AG04450 (cell line): ENCODE measurements around the gene PAX6. TPM values are rescaled to one million over a fixed set of nuclear protein-coding genes. Genes with fewer than 3 reads are reported as not detected.

Experiments
- CTCF ChIA-PET: fragments of 300-600, 350-600 bp; formaldehyde crosslinking; extraction: SDS; loops from one replicate; lab custom pipeline; 2022; ENCODE audit warnings: antibody characterized with exemption, inconsistent platforms; lab: Charles Lee
- POLR2A ChIA-PET: fragments of 350-600 bp; formaldehyde crosslinking; extraction: SDS; loops from one replicate; lab custom pipeline; 2021; ENCODE audit warnings: antibody characterized with exemption, inconsistent platforms; lab: Yijun Ruan, JAX
- DNase-seq: peaks from one replicate; pipeline ENCODE4 v3.0.0-alpha.2; 2011; ENCODE audit warnings: low read depth, low spot score
- H3K27ac ChIP-seq: one replicate; pipeline ENCODE4 v1.5.1; 2012; ENCODE audit warnings: low read depth, low read length, control low read depth
- H3K27me3 ChIP-seq: one replicate; pipeline ENCODE4 v1.6.0; 2012; ENCODE audit warnings: low read length; ENCODE audit not compliant: control insufficient read depth, insufficient read depth
- H3K4me3 ChIP-seq: 2 replicates; pipeline ENCODE4 v1.5.1; 2011; ENCODE audit warnings: mild to moderate bottlenecking, low read depth, low read length, control low read depth
- H3K9me3 ChIP-seq: 2 replicates; pipeline ENCODE4 v1.5.1; 2012; ENCODE audit warnings: low read length; ENCODE audit not compliant: control insufficient read depth, insufficient read depth
- polyA plus RNA-seq: library from polyadenylated mRNA; depleted of rRNA; stranded (reverse); fragments of >200 nt; gene quantifications from 2 replicates; pipeline ENCODE4 v1.2.3, GENCODE V29; 2011
- TF ChIP-seq, protein P1 (sequence below): IDR thresholded peaks from 2 replicates; pipeline ENCODE4 v1.5.1; 2011; ENCODE audit warnings: low read depth, low read length, control low read depth, inconsistent platforms

Gene PAX6
- polyA plus RNA-seq, 1 experiment, result not detected

DNA sequence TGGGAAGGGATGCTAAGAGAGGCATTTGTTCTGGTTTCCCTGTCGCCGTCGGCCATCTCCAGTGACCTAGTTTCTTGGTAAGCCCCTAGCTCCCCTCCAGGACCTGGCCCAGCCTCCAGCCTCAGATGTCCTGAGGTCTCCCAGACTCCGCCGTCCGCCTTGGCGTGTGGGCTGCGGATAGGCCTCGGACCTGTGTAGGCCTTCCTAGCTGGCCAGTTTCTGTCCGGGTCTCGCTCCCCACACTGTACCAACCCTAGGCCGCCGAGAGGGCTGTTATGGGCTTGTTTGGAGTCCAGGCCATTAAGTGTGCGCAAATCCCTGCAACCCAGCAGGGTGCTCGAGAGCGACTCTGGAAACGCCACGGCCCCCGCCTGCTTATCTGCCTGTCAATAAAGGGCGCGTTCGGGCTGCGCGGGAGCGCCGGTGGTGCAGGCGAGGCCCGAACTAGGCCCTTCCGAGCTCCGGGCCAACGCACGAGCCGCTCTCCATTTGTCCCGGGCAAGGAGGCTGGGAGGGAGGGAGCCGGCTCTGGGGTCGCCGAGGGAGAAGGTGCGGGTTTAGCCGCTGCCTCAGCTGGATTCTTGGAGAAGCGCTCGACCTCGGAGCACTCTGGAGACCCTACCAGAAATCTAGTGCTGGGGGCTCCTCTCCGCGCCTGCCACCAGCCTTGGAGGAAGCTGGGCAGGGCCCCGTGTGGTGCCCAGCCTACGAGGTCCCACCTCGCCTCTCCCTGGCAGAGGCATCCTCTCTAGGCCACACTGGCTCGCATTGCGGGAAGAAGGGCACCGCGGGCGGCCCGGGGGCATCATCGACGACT lies 8.7 kb upstream of the PAX6 start:
- DNase-seq, result no peak
- CTCF ChIA-PET, result interaction anchor here (1.2 kb wide), 1 partner anchor 51 kb away, joined by 4 read pairs; no protein-coding TSS in a partner anchor

DNA sequence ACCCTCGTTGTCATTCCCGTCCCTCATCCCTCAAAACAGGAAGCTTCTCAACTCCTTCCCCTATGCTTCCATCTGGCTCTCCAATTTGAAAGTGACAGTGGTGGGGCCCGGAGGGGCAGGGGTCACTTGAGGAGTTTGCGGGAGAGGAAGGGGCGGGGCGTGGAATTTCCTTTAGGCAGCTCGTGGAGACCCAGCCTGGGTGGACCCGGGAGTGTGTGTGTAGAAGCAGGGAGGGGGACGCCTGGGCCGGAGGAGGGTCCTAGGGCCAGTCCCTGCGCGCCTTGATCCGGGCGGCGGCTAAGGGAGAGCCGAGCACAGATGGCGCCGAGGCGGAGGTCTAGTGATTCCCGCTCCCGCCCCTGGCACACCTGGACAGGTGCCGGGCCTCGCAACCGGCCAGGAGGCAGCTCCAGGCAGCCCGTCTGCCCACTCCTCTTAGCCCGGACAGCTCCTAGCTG lies 7.8 kb upstream of the PAX6 start:
- peaks cover 100% of the 10 kb centered on the region for H3K27me3 ChIP-seq
- H3K4me3 ChIP-seq, result no peak overlapping the region
- POLR2A ChIA-PET, result no interaction called here
- H3K27ac ChIP-seq, result no peak overlapping the region
- CTCF ChIA-PET, result no interaction called here
- TF ChIP-seq, protein P1, sequence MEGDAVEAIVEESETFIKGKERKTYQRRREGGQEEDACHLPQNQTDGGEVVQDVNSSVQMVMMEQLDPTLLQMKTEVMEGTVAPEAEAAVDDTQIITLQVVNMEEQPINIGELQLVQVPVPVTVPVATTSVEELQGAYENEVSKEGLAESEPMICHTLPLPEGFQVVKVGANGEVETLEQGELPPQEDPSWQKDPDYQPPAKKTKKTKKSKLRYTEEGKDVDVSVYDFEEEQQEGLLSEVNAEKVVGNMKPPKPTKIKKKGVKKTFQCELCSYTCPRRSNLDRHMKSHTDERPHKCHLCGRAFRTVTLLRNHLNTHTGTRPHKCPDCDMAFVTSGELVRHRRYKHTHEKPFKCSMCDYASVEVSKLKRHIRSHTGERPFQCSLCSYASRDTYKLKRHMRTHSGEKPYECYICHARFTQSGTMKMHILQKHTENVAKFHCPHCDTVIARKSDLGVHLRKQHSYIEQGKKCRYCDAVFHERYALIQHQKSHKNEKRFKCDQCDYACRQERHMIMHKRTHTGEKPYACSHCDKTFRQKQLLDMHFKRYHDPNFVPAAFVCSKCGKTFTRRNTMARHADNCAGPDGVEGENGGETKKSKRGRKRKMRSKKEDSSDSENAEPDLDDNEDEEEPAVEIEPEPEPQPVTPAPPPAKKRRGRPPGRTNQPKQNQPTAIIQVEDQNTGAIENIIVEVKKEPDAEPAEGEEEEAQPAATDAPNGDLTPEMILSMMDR, result no peak
- no peak for DNase-seq
- H3K9me3 ChIP-seq, result peaks cover 33% of the 10 kb centered on the region

More for the DNA sequence above, 8.7 kb upstream of the PAX6 start:
- Histone ChIP-seq H3K4me3 (no peak overlapping the region), H3K9me3 (peaks cover 35% of the 10 kb centered on the region), H3K27ac (no peak overlapping the region), H3K27me3 (peaks cover 100% of the 10 kb centered on the region)
- POLR2A ChIA-PET, result no interaction called here
- TF ChIP-seq, protein P1, result no peak

DNA sequence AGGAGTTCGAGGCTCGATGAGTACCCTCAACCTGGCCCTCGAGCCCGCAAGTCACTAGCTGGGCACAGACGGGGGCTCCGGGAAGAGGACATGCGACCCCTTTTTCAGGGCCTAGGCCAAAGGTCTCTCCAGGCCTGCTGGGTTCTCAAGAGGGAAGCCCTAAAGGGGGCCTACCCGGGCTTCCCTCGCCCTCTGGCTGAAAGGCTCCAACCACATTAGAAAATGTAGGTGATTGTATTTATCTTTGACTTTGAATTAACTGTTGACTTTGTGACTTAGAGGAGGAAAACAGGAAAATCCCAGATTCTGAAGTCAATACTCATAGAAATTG lies 7.3 kb upstream of the PAX6 start:
- Histone ChIP-seq H3K4me3 (no peak overlapping the region), H3K9me3 (peaks cover 30% of the 10 kb centered on the region), H3K27me3 (peaks cover 100% of the 10 kb centered on the region), H3K27ac (no peak overlapping the region)
- CTCF ChIA-PET, result no interaction called here
- no peak for DNase-seq
- POLR2A ChIA-PET, result no interaction called here
- TF ChIP-seq, protein P1, result no peak

DNA sequence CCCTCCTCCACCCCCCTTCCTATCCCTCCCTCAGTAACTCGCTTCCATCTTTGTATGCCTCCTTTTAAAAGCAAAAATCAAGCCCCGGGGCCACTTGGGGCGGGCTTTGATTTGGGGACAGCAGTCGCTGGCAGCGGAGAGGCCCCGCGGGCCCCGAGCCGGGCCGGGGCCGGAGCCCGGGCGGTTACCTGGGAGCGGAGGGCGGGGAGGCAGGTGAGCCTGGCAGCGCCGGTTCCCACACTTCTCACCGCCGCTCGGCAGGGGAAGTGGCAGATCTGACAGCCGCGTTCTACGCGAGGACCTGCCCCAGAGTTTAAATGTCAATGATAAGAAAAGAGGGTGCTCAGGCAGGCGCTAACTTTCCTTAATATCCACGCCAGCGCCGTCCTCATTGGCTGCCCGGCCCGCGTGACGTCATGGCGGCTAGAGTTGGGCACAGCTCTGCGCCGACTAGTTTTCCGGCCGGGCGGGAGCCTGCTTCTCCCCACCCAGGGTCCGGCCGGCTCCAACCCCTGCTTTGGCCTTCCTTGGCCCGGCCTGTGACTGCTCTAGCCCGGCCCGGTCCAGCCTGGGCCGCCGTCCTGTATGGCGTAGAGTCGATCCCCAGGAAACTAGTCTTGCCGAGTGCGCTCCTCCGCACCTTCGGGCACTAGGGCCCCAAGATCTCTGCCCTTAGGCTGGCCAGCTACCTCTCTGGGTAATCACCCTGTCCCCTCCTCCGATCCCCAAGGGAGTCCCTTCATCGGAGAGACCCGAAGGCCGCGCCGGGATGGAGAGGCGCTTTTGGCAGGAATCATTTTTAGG lies 6.7 kb upstream of the PAX6 start:
- DNase-seq, result no peak
- H3K4me3 ChIP-seq, result no peak overlapping the region
- H3K9me3 ChIP-seq, result peaks cover 31% of the 10 kb centered on the region
- ChIA-PET CTCF (no interaction called here), POLR2A (no interaction called here)
- H3K27me3 ChIP-seq, result peaks cover 100% of the 10 kb centered on the region
- TF ChIP-seq, protein P1, result no peak
- no peak overlapping the region for H3K27ac ChIP-seq
